HG02763 (cell line): ENCODE results near the gene DKKL1.

Source experiments
- ATAC-seq: cut with Tn5 transposase; IDR thresholded peaks from one replicate; pipeline ENCODE4 v1.9.1; 2021; ENCODE audit warnings: mild to moderate bottlenecking, moderate library complexity; ENCODE audit not compliant: unreplicated experiment

The DKKL1 gene

DNA sequence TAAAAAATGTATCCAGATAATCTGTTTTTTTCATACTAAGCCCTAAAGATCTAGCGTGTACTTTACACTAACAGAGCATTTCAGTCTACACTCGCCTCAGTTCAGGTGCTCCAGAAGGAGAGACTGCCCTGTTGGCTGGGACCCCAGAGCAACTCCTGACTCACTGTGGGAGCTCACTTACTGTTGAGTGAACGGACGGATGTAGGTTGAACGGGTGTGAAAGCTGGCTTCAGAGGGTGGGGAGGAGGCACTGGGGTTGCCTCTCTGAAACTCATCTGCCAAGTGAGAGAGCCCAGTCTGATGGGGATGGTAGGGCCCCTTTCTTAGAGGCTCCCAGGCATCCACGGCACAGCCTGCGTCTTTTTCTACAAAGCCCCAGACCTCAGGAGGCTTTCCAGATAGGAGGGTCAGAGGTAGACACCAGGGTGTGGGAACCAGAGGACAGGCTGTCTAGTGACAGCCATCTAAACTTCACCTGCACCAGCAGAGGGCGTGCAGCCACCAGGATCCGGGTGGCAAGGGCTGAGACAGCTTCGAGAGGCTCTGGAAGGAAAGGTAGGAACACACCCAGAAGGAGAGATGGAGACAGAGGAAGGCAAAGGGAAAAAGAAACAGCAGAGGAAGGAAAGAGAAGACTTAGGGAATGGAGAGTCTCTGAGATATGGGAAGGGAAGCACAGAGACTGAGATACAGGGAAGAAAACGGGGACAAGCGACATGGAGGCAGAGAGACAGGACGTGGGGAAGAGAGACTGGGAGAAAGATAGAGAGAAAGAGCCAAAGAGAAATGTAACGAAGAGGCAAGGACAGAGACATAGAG, 28.1 kb downstream of the DKKL1 start:
- no peak for ATAC-seq

DNA sequence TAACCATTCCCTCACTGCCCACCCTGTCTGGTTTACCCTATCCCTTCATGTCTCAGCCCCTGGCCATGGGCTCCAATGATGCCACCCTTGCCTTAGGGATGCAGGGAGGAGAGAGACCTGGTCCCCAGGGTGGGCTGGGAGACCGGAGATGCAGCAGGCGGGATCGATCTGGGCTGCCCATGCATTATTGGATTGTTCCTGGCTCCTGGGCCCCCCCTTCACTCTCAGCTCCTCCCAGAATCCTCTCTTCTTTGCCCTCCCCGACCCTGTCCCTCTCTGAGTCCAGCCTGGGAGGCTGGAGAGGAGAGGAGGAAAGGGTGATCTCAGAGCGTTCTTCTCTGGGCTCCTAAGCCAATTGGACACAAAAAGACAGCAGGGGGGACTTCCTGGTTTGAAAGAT, 30.2 kb downstream of the DKKL1 start:
- no peak for ATAC-seq

DNA sequence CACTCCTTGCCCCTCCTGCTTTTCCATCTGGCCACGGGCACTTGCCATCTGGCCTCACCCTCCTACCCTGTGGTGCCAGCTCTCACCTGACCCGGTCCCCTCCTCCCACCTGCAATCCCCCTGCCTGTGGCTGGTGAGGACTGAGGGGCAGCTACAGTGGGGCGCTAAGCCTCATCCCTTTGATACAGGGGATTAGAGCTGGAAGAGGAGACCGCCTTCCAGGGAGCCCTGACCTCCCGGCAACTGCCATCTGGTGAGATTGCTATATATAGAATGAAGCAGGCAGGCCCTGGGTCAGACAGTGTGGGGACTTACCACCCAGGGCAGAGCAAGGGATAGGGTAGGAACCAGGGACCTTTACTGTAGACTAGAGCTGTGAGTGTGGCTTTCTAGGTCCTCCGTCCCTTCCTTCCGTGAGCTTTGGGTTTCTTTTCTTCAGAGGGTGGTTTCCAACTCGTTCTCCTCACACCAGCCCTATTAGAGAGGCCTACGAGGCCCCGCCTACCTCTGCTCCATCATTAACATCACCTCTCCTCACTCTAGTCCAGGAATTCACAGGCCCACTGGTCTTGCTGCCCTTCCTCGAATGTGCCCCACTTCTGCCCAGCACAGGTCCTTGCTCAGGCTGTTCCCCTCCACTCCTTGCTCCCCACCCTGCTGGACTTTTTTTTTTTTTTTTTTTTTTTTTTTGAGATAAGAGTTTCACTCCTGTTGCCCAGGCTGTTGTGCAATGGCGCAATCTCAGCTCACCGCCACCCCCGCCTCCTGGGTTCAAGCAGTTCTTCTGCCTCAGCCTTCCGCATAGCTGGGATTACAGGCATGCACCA, 32.1 kb downstream of the DKKL1 start:
- no peak for ATAC-seq

DNA sequence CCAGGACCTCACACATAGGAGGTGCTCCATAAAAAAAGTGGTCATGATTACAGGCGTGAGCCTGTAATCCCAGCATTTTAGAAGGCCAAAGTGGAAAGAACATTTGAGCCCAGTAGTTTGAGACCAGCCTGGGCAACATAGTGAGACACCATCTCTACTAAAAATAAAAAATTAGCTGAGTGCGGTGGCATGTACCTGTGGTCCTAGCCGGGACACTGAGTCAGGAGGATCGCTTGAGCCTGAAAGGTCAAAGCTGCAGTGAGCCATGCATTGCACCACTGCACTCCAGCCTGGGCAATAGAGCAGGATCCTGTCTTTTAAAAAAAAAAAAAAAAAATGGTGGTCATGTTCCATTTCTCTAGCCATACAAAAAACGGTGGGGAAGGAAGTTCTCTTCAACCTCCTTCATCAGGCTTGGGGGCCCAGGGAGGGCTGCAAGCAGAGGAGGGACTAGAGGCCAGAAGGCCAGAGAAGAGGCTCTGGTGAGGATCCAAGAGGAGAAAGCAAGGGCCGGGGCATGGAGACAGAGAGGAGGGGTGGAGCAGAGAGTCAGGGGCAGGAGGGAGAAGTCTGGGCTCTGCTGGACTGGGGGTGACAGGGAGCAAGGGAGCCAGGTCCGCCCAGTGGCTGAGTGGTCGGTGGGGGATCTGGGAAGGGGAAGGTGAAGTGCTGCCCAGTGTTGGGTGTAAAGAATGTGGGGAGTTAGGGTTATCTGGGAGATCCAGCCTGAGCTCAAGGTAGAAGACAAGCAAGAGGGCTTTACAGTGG, 33.2 kb downstream of the DKKL1 start:
- ATAC-seq: no peak

DNA sequence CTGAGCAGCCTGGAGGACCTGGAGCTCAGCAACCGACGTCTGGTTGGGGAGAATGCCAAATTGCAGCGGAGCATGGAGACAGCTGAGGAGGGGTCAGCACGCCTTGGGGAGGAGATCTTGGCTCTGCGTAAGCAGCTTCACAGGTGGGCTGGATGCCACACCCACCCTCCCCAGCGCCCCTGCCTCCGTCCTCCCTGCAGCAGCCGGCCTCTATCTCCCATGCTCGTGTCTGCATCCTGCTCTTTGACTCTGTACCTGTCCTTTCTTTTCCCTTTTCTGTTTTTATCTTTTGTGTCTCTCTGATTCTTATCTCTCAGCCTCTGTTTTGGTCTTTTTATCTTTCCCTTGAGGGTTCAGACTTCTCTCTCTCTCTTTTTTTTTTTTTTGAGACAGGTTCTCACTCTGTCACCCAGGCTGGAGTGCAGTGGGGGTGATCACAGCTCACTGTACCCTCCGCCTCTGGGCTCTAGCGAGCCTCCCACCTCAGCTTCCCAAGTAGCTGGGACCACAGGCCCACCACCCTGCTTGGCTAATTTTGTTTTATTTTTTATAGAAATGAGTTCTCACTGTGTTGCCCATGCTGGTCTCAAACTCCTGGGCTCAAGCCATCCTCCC, 34.4 kb downstream of the DKKL1 start:
- no peak for ATAC-seq

DNA sequence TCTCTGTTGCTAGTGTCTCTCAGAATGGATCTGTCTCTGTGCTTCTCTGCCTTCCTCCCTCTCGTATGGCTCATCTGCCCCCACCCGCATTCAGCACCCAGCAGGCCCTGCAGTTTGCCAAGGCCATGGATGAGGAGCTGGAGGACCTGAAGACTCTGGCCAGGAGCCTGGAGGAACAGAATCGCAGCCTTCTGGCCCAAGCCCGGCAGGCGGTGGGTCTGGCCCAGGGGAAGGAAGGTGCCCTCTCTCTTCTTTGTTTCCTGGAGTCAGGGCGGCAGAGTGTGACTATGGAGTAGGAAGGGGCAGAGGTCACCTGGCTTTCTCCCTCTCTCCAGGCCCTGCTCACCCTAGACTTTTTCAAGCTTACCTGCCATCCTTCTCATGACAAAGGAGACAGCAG, 35.3 kb downstream of the DKKL1 start:
- ATAC-seq: no peak

DNA sequence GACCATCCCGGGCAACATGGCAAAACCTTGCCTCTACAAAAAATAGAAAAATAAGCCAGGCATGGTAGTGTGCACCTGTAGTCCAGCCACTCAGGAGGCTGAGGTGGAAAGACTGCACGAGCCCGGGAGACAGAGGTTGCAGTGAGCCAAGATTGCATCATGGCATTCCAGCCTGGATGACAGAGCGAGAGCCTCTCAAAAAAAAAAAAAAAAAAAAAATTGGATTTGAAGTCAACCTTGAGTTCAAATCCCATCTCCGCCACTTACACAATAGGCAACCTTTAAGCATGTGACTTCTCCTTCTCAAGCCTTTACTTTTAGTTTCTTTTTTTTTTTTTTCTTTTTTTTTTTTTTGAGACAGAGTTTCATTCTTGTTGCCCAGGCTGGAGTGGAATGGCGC, 36.4 kb downstream of the DKKL1 start:
- no peak for ATAC-seq

DNA sequence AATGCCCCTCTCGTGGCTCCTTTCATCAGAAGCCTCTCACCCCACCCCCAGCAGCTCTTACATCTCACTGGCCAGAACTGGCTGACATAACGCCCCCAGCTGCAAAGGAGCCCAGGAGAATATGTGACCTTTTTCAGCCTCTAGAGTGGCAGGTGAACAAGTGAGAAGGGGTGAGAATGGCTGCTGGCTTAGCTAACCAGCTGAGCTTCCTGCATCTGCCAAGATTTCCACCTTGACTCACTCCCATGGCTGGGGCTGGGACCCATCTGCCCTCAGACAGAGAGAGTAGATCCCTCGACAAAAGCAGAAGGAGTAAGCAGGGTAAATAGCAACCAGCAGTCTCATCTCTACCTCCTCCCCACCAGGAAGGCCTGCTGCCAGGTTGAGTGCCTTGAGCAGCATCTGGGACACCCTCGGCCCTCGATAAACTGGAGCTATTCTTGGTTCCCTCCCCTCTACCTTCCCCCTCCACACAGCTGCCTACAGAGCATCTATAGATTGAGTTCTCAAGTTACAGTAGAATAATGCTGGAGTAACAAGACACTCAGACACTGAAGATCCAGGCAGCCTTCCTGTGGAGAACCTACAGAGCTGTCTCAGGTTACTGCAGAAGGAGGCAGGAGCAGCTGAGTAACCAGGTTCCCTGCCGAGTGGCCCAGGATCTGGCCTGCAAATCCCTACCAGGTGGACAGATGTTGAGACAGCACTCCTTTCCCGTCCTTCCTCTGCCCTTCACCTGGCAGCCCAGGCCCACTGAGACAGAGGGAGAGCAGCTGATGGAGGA, 39.9 kb downstream of the DKKL1 start:
- no peak for ATAC-seq

DNA sequence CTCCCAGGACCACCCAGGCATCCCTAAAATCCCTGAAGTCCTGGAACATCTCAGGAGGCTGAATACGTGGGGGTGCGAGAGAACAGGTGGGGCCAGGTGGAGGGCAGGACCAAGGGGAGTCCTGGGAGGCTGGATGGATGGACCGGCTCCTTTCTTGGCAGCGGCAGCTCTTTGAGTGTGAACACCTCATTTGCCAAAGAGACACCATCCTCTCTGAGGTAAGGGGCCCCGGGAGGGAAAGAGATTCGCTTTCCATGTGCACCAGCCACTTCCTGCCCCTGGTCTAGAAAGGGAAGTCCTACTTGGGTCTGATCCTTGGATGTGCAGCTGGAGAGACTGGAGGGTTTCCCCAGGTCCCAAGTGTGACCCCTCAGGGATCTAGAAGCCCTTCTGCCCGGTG, 43.4 kb downstream of the DKKL1 start:
- no peak for ATAC-seq

DNA sequence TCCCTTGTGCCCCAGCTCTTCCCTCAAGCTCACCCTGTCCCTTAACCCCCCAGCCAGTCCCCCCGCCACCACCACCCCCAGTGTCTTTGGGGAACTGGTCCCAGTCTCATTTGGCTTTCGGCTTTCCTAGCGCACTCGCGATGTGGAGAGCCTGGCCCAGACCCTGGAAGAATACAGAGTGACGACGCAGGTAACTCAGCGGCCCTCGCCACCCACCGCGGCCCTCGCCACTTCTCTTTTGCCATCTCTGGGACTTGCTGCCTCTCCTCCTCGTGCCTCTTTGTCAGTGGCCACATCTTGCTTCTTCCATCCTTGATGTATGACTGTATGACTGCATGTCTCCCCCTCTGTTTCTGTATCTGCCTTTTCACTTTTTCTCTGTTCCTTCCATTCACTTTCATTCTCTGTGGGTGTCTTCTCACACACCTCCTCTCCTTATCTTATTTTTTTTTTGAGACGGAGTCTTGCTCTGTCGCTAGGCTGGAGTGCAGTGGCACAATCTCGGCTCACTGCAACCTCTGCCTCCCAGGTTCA, 43.9 kb downstream of the DKKL1 start:
- no peak for ATAC-seq

DNA sequence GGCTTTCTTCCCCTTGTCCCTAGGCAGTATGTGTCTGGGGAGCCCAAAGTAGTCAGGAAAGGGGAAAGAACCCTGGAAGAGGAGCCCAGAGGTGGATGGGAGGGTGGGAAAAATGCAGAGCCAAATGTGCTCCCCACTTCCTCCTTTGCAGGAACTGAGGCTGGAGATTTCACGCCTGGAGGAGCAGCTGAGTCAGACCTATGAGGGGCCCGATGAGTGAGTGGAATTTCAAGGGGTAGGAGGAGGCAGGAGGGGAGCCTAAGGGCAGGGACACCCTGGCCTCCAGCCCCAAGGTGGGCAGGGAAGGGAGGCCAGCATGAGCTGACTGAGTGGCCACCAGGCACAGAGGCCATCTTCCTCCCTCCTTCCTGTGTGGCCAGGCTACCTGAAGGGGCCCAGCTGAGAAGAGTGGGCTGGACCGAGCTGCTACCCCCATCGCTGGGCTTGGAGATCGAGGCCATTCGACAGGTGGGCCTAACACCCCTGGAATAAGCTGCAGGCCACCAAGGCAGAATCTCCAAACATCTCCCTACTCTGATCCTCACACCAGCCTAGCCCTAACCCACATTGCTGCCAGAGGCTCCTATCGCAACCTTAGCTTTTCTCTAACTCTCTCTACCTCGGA, 45.3 kb downstream of the DKKL1 start:
- no peak for ATAC-seq

DNA sequence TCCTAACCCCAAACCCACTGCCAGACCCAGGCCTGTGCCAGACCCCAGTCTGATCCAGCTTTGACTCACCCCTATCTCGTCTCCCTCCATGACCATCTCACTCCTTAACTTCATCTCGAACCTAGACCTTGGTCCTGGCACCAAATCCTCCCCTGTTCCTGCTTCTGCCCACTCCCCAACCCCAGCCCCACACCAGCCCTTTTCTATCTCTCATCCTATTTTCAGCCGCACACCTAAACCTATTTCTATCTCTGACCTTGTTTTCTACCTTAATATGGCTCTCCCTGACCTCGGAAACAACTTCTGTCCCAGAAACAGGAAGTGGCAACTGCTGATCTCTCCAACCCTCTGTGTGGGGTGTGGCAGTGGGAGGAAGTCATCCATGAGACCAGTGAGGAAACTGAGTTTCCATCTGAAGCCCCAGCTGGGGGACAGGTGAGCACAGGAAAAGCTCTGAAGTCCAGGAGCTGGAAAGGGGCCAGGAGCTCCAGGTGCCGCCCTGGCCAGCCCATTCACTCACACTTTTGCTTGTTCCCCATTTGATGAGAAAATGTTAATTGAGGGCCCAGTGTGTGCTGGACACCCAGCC, 45.9 kb downstream of the DKKL1 start:
- no peak for ATAC-seq

DNA sequence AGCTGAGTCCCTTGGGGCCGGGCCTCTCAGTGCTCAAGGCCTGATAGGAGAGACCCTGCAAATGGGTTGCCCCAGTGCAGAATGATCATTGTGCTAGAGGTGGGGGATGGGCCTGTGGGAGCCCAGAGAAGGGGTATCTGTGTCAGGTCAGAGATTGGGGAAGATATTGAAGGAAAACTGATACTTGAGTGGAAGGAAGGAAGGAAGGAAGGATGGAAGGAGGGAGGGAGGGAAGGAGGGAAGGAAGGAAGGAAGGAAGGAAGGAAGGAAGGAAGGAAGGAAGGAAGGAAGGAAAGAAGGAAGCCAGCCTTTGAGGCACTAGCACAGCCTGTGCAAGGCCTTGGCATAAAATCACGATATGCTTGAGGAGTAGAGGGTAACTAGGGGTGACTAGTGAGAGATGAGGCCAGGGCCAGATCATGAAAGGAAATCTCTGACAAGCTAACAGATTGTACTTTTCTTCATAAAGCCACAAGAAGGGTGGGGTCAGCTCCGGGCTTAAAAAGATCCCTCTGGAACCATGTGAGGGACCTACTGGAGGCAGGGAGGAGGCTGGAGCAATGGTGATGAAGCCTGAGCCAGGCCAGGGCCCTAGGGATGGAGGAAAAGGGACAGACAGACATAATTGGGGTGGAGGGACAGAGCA, 48.1 kb downstream of the DKKL1 start:
- ATAC-seq: no peak

DNA sequence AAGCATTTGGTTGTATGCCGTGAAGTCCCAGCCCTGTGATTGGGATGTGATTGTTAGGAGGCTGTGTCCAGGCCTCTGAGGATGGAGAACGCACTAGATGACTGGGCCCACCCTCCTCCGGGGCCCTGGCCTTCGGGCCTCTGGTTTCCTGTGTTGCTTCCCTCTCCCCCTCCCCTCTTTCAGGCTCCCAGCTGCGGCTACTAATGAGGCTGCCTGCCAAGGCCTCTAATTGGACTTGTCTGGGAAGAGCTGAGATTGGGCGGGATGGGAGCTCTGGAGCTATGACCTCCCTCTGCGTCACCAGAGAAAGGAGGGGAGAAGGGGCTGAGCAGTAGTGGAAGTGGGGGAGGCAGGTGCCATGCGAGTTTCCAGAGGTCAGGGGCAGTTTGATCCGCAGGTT, 49.7 kb downstream of the DKKL1 start:
- no peak for ATAC-seq

DNA sequence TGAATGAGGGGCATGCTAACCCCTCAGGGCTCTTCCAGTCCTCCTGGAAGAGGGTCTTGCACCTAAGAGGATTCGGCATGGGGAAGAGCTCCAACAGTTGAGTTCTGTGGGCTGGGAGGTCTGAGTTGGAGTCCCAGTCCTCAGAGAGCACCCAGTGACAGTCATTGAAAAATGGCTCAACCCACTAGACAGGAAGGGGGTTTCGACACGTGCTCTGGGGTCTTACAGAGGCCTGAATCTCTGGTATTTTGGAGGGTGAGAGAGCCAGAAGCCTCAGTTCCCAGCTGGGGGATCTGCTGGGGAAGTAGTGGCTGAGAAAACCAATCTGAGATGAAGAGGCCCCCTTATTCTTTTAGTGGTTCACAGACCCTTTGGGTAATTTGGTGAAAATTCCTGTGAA, 50.6 kb downstream of the DKKL1 start:
- ATAC-seq: no peak

DNA sequence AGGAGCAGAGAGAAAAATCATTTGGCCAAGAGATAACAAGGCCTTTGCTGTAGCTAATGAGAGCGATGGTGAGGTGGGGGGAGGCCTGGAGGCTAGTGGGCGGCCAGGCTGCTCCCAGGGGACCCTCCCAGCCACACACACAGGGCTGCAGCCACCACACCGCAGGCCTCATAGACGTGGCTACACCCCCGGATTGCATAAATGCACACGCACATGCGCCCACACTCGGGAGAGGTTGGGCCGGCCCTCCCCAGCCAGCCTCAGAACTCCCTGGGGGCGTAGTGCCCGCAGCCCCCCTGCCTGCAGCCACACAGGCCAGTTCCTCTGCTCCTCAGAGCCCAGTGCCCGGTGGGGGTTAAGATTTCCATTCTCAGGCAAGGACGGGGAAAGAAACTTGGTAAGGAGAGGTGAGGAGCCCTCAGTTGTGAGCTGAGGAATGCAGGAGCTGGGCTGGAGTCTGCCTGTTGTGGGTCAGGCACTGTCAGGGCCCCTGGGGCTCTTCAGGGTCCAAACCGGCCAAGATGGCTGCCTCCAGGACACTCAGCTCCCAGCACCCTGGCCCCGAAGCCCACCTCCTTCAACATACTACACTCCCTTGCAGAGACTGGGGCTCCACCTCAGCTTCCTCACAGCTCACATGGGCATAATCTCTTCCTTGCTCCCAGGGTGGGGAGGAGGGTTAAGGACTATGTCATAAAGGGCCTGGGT, 51.6 kb downstream of the DKKL1 start:
- no peak for ATAC-seq

DNA sequence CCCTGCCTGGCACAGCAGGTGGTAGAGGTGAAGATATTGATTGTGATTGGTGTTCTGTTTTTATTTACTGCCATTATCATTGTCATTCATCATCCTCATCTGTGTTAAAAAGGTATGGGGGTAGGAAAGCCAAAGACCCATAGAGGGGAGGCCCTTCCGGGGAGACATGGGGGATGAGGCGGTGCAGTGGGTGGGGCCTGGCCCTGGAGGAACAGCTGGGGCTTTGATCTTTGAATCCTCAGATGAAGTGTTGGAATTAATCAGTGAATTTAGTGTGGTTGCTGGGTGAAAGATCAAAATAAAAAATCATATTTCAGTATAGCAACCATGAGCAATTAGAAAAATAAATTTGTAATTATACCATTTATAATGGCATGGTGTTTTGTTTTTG, 52.1 kb downstream of the DKKL1 start:
- no peak for ATAC-seq

DNA sequence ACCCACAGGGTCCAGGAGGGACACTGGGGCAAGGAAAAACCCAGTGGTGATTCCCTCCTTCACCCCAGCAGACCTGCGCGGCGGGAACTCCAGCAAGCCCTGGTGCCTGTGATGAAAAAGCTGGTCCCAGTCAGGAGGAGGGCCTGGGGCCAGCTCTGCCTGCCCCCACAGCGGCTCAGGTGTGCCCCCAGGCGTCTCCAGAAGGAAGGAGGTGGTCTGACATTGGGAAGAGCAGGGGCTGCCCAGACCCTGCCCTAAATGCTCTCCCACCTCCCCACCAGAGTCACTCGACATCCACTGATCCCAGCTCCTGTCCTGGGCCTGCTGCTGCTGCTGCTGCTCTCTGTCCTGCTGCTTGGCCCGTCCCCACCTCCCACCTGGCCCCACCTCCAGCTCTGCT, 53.4 kb downstream of the DKKL1 start:
- no peak for ATAC-seq
